K562 (cell line): ENCODE data around the gene ARMC7. TPM values are rescaled to one million over a fixed set of nuclear protein-coding genes. Genes with fewer than 3 reads are reported as not detected.

Source experiments
- ATAC-seq: fragments of 200-7000 bp; cut with Tn5 transposase; 3 replicates; pipeline ENCODE4 v1.9.1; 2020; ENCODE audit warnings: moderate library complexity
- BruUV-seq: library from RNA; stranded (reverse); fragments of 400-500 nt; replicated peaks from 2 replicates; lab custom pipeline; 2021; lab: Mats Ljungman, UMichigan
- CTCF ChIA-PET: fragments of 300-600 bp; formaldehyde crosslinking; extraction: SDS; loops from one replicate; lab custom pipeline; 2021; ENCODE audit warnings: low intra/inter-chr PET ratio; lab: Yijun Ruan, JAX
- POLR2A ChIA-PET: fragments of 300-600, 350-650 bp; sonication (Branson Sonifier 250); formaldehyde crosslinking; extraction: SDS; loops from one replicate; lab custom pipeline; 2021; ENCODE audit warnings: antibody characterized with exemption, inconsistent platforms; lab: Yijun Ruan, JAX
- DNase-seq, 4 experiments: peaks; one replicate each; pipeline versions ENCODE4 v3.0.0 to v3.0.0-alpha.2; 2011 to 2018; ENCODE audit warnings: low spot score in 3 of 4, mixed read lengths in 3 of 4; ENCODE audit errors: extremely low read depth in 1 of 4
- FAIRE-seq: peaks from 2 replicates; lab custom pipeline; 2011; peaks lifted over from hg19 to GRCh38; lab: Jason Lieb, UNC
- H2AFZ ChIP-seq: 2 replicates; pipeline ENCODE4 v1.6.0; 2011; ENCODE audit warnings: low read depth, low read length, control low read depth, inconsistent platforms
- H3K27ac ChIP-seq: fragments of 200-600 bp; 3 replicates; pipeline ENCODE4 v1.8.0; 2011; ENCODE audit warnings: low read depth, mild to moderate bottlenecking, control low read depth, inconsistent platforms, low read length, moderate library complexity, mixed read lengths; ENCODE audit errors: extremely low read depth
- H3K27me3 ChIP-seq, 2 experiments: fragments of 300-600 bp in 1 of 2; 2 replicates in 1 of 2; 3 replicates in 1 of 2; pipeline versions ENCODE4 v1.6.0 to v1.8.0; 2011; ENCODE audit warnings: inconsistent platforms in 2 of 2, low read length in 2 of 2, mild to moderate bottlenecking in 1 of 2, mixed read lengths in 1 of 2, moderate library complexity in 1 of 2; ENCODE audit not compliant: control insufficient read depth in 2 of 2, insufficient read depth in 2 of 2
- H3K36me3 ChIP-seq: fragments of 300-600 bp; 3 replicates; pipeline ENCODE4 v1.8.0; 2011; ENCODE audit warnings: mild to moderate bottlenecking, low read length, inconsistent platforms; ENCODE audit not compliant: control insufficient read depth, insufficient read depth
- H3K4me1 ChIP-seq, 2 experiments: fragments of 200-600 bp in 1 of 2; replicated peaks in 1 of 2; 2 replicates in 1 of 2; 3 replicates in 1 of 2; pipeline versions ENCODE4 v1.5.1 to v1.8.0; 2011; ENCODE audit warnings: inconsistent platforms in 2 of 2, low read length in 2 of 2, mild to moderate bottlenecking in 1 of 2, mixed read lengths in 1 of 2, moderate library complexity in 1 of 2; ENCODE audit not compliant: control insufficient read depth in 2 of 2, insufficient read depth in 2 of 2
- H3K4me2 ChIP-seq: 2 replicates; pipeline ENCODE4 v1.6.1; 2011; ENCODE audit warnings: low read length, control low read depth, inconsistent platforms, mixed read lengths; ENCODE audit not compliant: insufficient read depth
- H3K4me3 ChIP-seq: fragments of 200-600 bp; sonication (generic), shearing (Covaris generic); 2 replicates; pipeline ENCODE4 v1.5.1; 2016; ENCODE audit warnings: control low read depth, inconsistent platforms
- H3K79me2 ChIP-seq: fragments of 200-600 bp; 3 replicates; pipeline ENCODE4 v1.8.0; 2011; ENCODE audit warnings: low read length, inconsistent platforms; ENCODE audit not compliant: control insufficient read depth, insufficient read depth
- H3K9ac ChIP-seq, 2 experiments: 2 replicates each; pipeline versions ENCODE4 v1.6.0 to v1.6.1; 2011; ENCODE audit warnings: low read depth in 2 of 2, low read length in 2 of 2, control low read depth in 1 of 2, inconsistent platforms in 1 of 2, mild to moderate bottlenecking in 1 of 2, mixed read lengths in 1 of 2; ENCODE audit not compliant: insufficient read depth in 1 of 2
- H3K9me1 ChIP-seq: one replicate; pipeline ENCODE4 v1.6.0; 2011; ENCODE audit warnings: inconsistent platforms, mild to moderate bottlenecking, low read length, moderate library complexity; ENCODE audit not compliant: control insufficient read depth, insufficient read depth
- H3K9me3 ChIP-seq: replicated peaks from 2 replicates; pipeline ENCODE4 v1.5.1; 2011; ENCODE audit warnings: low read depth, low read length, inconsistent platforms; ENCODE audit not compliant: control insufficient read depth, insufficient read depth
- H4K20me1 ChIP-seq: replicated peaks from 2 replicates; pipeline ENCODE4 v1.6.1; 2011; ENCODE audit warnings: low read length, inconsistent platforms, mixed read lengths; ENCODE audit not compliant: control insufficient read depth, insufficient read depth
- ARID1B ChIP-seq: fragments of 450-650 bp; IDR thresholded peaks from 2 replicates; pipeline ENCODE4 v1.6.1; 2016; ENCODE audit warnings: antibody characterized with exemption, mild to moderate bottlenecking, inconsistent platforms
- DPF2 ChIP-seq: fragments of 450-650 bp; IDR thresholded peaks from 2 replicates; pipeline ENCODE4 v1.6.1; 2016
- HMG20B ChIP-seq: fragments of 250-450 bp; sonication (Bioruptor Pico); IDR thresholded peaks from 2 replicates; pipeline ENCODE4 v1.5.0; 2021; ENCODE audit warnings: mild to moderate bottlenecking
- KAT8 ChIP-seq: fragments of 450-650 bp; IDR thresholded peaks from 2 replicates; pipeline ENCODE4 v1.6.1; 2016; ENCODE audit warnings: low read depth, mild to moderate bottlenecking
- MAFG ChIP-seq: fragments of 450-650 bp; conservative IDR thresholded peaks from 2 replicates; pipeline ENCODE4 v1.6.1; 2016; ENCODE audit warnings: missing genetic modification characterization, missing compliant biosample characterization
- MAFK ChIP-seq: IDR thresholded peaks from 2 replicates; pipeline ENCODE4 v1.6.1; 2011; ENCODE audit warnings: low read length, improper control_type of control experiment
- NFE2 ChIP-seq: IDR thresholded peaks from 2 replicates; pipeline ENCODE4 v1.6.1; 2014; ENCODE audit warnings: antibody characterized with exemption, low read depth
- NR2C2 ChIP-seq, 2 experiments: fragments of 200-800 bp in 1 of 2; sonication (Bioruptor generic) in 1 of 2; sonication (generic) in 1 of 2; formaldehyde crosslinking in 1 of 2; IDR thresholded peaks; 2 replicates each; pipeline versions ENCODE4 v1.6.1 to v1.8.0; 2016 to 2022; ENCODE audit warnings: mild to moderate bottlenecking in 1 of 2, missing compliant biosample characterization in 1 of 2, missing genetic modification characterization in 1 of 2, missing genetic modification reagents in 1 of 2
- XRCC5 ChIP-seq: fragments of 200-400 bp; formaldehyde crosslinking; IDR thresholded peaks from 2 replicates; pipeline ENCODE4 v1.6.1; 2017; ENCODE audit warnings: low read depth, mild to moderate bottlenecking, low read length
- ZNF316 ChIP-seq: fragments of 450-650 bp; IDR thresholded peaks from 2 replicates; pipeline ENCODE4 v1.6.1; 2016
- ZNF592 ChIP-seq: fragments of 450-650 bp; IDR thresholded peaks from 2 replicates; pipeline ENCODE4 v1.6.1; 2017; ENCODE audit warnings: antibody characterized with exemption, mild to moderate bottlenecking
- WGBS: fragments of 100-300 bp; shearing (Covaris generic); methylation state at CpG from one replicate; pipeline ENCODE4 v1.1.6; 2016; ENCODE audit warnings: low coverage, mixed read lengths; ENCODE audit not compliant: insufficient coverage; ENCODE audit errors: missing lambda C conversion rate; 5-methylcytosine and 5-hydroxymethylcytosine counted together
- in situ Hi-C: fragments of 300-500 bp; cut with MboI; formaldehyde crosslinking; loops from 4 replicates; pipeline ENCODE4 v1.15.0; 2018; ENCODE audit warnings: inconsistent platforms, mixed read lengths
- intact Hi-C: fragments of 100-400 bp; cut with micrococcal nuclease; formaldehyde crosslinking; loops from 2 replicates; pipeline ENCODE4 v1.14.2; 2022
- polyA plus RNA-seq, 8 experiments: library from polyadenylated mRNA; depleted of rRNA in 4 of 8; stranded (reverse) in 5 of 8; unstranded in 3 of 8; fragments of >200 nt; fragmentation: Nextera tagmentation in 2 of 8; fragmentation: Illumina TruSeq in 1 of 8; extraction: Ambion mirVana in 2 of 8; extraction: Trizol in 1 of 8; gene quantifications; 2 replicates each; pipeline versions ENCODE4 v1.2.1 to v1.2.3, GENCODE V29; 2011 to 2014; ENCODE audit warnings: inconsistent platforms in 1 of 8, missing spikeins in 1 of 8
- total RNA-seq, 7 experiments: library from RNA; depleted of rRNA in 6 of 7; stranded (reverse); fragments of >200 nt in 6 of 7; fragmentation: Illumina TruSeq in 2 of 7; extraction: Trizol in 2 of 7; gene quantifications; 2 replicates each; pipeline versions ENCODE4 v1.2.1 to v1.2.3, GENCODE V29; 2011 to 2021; ENCODE audit warnings: low replicate concordance in 1 of 7
- TF ChIP-seq, protein P1 (sequence below), 2 experiments: IDR thresholded peaks in 1 of 2; conservative IDR thresholded peaks in 1 of 2; 2 replicates each; pipeline ENCODE4 v1.6.1; 2016; ENCODE audit warnings: low read depth in 2 of 2, mild to moderate bottlenecking in 1 of 2, missing compliant biosample characterization in 1 of 2, missing genetic modification characterization in 1 of 2, moderate library complexity in 1 of 2
- TF ChIP-seq, protein P2 (sequence below): sonication (generic); formaldehyde crosslinking; IDR thresholded peaks from 2 replicates; pipeline ENCODE4 v1.9.0; 2022; ENCODE audit warnings: mild to moderate bottlenecking, missing genetic modification reagents

ARMC7 gene
- total and polyA plus RNA-seq, 9 of the 15 experiments (the other 6 are each of a cell fraction or from before 2014, with no cell fraction given), result 1.4 to 15.2 (median 5.9) TPM

DNA sequence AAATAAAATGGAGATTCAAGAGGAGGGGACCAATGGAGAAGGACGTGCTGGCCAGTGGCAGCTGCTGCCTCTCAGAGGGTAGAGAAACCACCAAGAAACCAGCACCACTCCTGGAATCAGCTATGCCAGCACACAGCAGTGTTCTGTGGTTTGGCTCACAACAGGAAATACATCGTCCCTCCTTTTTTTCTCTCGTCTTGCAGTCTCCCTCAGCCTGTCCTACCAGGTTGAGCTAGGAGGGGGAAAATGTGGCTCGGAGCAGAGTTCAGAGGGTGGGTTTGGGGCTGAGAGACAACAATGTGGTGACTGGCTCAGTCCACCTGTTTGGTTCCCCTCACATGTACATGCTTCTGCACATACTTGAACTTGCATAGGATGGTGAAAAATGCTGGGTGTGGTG lies 41.9 kb upstream of the ARMC7 start (continued):
- TF ChIP-seq, protein P1, sequence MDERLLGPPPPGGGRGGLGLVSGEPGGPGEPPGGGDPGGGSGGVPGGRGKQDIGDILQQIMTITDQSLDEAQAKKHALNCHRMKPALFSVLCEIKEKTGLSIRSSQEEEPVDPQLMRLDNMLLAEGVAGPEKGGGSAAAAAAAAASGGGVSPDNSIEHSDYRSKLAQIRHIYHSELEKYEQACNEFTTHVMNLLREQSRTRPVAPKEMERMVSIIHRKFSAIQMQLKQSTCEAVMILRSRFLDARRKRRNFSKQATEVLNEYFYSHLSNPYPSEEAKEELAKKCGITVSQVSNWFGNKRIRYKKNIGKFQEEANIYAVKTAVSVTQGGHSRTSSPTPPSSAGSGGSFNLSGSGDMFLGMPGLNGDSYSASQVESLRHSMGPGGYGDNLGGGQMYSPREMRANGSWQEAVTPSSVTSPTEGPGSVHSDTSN (CRISPR knock-in tag; IDR thresholded peaks at IDR 0.05; ENCODE audit: low read depth), result no peak
- TF ChIP-seq, protein P1 (tag; conservative IDR thresholded peaks at IDR 0.05; ENCODE audit: low read depth), result no peak
- TF ChIP-seq HMG20B (CRISPR knock-in tag), result no peak
- no peak for TF ChIP-seq NR2C2 (CRISPR knock-in tag; IDR thresholded peaks at IDR 0.05)
- no peak for TF ChIP-seq NR2C2 (tag; IDR thresholded peaks at IDR 0.05)

DNA sequence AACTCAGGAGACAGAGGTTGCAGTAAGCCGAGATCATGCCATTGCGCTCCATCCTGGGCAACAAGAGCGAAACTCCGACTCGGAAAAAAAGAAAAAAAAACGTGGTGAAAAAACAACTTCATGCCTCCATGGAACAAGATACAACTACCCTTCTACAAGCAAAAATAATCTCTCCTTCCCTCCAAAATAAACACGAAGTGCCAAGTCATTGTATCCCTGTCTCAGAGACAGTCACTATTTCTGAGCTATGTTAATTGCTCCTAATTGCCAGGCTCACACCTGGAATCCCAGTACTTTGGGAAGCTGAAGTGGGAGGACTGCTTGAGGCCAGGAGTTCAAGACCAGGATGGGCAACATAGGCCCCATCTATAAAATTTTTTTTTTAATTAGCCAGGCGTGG lies 41.0 kb upstream of the ARMC7 start:
- Histone ChIP-seq H2AFZ (0 out of 2 replicates have a peak overlapping the region, but pooled peaks have one; percentile 1), H4K20me1 (0 out of 2 replicates have a peak, but pooled peaks cover under 1% of the 10 kb centered on the region), H3K4me2 (no peak overlapping the region), H3K27me3 (no peaks in the 10 kb centered on the region), H3K9ac (no peak overlapping the region), H3K27ac (no peak overlapping the region; the same call in 2 of the 3 replicates), H3K79me2 (no peaks in the 10 kb centered on the region), H3K9me1 (no peaks in the 10 kb centered on the region), H3K4me3 (no peak overlapping the region), H3K4me1 (peaks cover 20 to 21% of the 10 kb centered on the region in 2 experiments; a peak in 4 of 5 replicates), H3K9me3 (no peaks in the 10 kb centered on the region), H3K36me3 (peaks cover 16% of the 10 kb centered on the region; the same call in 2 of the 3 replicates)
- no peak for ATAC-seq
- BruUV-seq, result no TSS peak
- ChIA-PET POLR2A (interaction anchor here (0.6 to 1.6 kb wide), 5 partner anchors 9 to 137 kb away, joined by 3 to 4 read pairs (median 3); partner anchors contain the start of gene NUP85), CTCF (no interaction called here)
- DNase-seq, result no peak
- intact Hi-C loops (no loop called here), in situ Hi-C loops (no loop called here)
- FAIRE-seq, result no peak
- WGBS, result 74% methylated on average over 8 of the region's 8 CpGs
- TF ChIP-seq ZNF592 (0 out of 2 replicates have a peak, but pooled peaks have one; percentile 34), XRCC5 (no peak), KAT8 (no peak), MAFK (peak; percentile 43; the same call in 1 of the 2 replicates), NFE2 (peak; percentile 73), ZNF316 (peak; percentile 80), MAFG (tag) (peak; percentile 78), DPF2 (peak; percentile 45; the same call in 1 of the 2 replicates), ARID1B (0 out of 2 replicates have a peak, but pooled peaks have one; percentile 14)
- TF ChIP-seq, protein P2, sequence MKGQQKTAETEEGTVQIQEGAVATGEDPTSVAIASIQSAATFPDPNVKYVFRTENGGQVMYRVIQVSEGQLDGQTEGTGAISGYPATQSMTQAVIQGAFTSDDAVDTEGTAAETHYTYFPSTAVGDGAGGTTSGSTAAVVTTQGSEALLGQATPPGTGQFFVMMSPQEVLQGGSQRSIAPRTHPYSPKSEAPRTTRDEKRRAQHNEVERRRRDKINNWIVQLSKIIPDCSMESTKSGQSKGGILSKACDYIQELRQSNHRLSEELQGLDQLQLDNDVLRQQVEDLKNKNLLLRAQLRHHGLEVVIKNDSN (CRISPR knock-in tag), result no peak
